ENCODE results near the gene PPP3CA. TPM values are rescaled to one million over a fixed set of nuclear protein-coding genes. Genes with fewer than 3 reads are reported as not detected.

PPP3CA gene
- total RNA-seq, 1 experiment from 2014 or later, result 129 TPM

DNA sequence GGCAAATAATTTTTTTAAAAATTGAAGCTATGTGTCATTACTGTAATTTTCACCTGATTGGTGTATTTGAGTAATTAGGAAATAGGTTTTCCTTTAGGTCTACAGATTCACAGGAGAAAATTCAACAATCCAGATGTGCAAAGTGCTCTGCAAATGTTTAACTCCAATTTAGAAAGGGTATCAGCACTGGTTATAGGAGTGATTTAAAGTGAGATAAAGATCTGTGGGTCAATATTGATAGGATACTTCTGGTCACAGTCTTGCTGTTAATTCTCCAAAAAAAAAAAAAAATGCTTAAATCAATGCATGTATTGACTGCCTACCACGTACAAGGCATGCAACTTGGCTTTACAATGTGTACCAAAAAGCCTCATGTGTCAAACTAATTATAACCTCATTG lies 271.3 kb downstream of the PPP3CA start:
- H3K4me1 ChIP-seq (ENCODE audit: insufficient read depth, low read length, poor library complexity, severe bottlenecking), result no peaks in the 10 kb centered on the region
- ChIA-PET CTCF (no interaction called here), POLR2A (ENCODE audit: low non-redundant PET) (no interaction called here)
- no peak overlapping the region for H3K27ac ChIP-seq (ENCODE audit: low read depth, low read length, poor library complexity, severe bottlenecking)
- no TSS peak for BruUV-seq (replicated peaks)
- H3K4me3 ChIP-seq (ENCODE audit: low read depth, low read length, poor library complexity, severe bottlenecking), result no peak overlapping the region
- TF ChIP-seq, protein P1, sequence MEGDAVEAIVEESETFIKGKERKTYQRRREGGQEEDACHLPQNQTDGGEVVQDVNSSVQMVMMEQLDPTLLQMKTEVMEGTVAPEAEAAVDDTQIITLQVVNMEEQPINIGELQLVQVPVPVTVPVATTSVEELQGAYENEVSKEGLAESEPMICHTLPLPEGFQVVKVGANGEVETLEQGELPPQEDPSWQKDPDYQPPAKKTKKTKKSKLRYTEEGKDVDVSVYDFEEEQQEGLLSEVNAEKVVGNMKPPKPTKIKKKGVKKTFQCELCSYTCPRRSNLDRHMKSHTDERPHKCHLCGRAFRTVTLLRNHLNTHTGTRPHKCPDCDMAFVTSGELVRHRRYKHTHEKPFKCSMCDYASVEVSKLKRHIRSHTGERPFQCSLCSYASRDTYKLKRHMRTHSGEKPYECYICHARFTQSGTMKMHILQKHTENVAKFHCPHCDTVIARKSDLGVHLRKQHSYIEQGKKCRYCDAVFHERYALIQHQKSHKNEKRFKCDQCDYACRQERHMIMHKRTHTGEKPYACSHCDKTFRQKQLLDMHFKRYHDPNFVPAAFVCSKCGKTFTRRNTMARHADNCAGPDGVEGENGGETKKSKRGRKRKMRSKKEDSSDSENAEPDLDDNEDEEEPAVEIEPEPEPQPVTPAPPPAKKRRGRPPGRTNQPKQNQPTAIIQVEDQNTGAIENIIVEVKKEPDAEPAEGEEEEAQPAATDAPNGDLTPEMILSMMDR (conservative IDR thresholded peaks at IDR 0.05; ENCODE audit: low read depth, low read length), result no peak
- no peak for TF ChIP-seq EZH2 (IDR thresholded peaks at IDR 0.05; ENCODE audit: borderline replicate concordance, low read depth, low read length, poor library complexity, severe bottlenecking)
- H3K27me3 ChIP-seq (replicated peaks; ENCODE audit: insufficient read depth, low read depth, low read length, poor library complexity), result no peaks in the 10 kb centered on the region
- intact Hi-C loops (cut with micrococcal nuclease; ENCODE audit: unreplicated experiment), result no loop called here
- H3K36me3 ChIP-seq (ENCODE audit: insufficient read depth, low read length, poor library complexity, severe bottlenecking), result no peaks in the 10 kb centered on the region
- DNase-seq (ENCODE audit: low spot score), result no peak
- no peaks in the 10 kb centered on the region for H3K9me3 ChIP-seq (ENCODE audit: low read depth, low read length, poor library complexity, severe bottlenecking)

DNA sequence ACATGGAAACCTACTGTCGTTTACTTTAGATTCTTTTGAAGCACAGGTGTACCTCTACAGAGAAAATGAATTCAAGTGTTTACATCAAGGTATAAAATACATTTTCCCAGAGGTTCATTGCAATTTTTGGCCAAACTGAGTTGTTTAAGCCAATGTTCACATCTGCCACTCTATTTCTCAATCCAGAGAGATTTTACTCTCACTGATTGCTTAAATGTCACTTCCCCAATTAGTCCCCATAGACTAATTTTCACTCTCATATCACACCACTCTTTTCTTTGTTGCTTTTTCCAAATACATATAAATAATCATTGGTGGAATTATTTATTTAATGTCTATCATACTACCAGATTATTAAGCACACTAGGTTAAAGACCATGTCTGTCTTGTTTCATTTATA lies 271.8 kb downstream of the PPP3CA start:
- Histone ChIP-seq H3K27me3 (replicated peaks; ENCODE audit: insufficient read depth, low read depth, low read length, poor library complexity) (no peaks in the 10 kb centered on the region), H3K4me1 (ENCODE audit: insufficient read depth, low read length, poor library complexity, severe bottlenecking) (no peaks in the 10 kb centered on the region), H3K36me3 (ENCODE audit: insufficient read depth, low read length, poor library complexity, severe bottlenecking) (no peaks in the 10 kb centered on the region), H3K4me3 (ENCODE audit: low read depth, low read length, poor library complexity, severe bottlenecking) (no peak overlapping the region), H3K9me3 (ENCODE audit: low read depth, low read length, poor library complexity, severe bottlenecking) (no peaks in the 10 kb centered on the region), H3K27ac (ENCODE audit: low read depth, low read length, poor library complexity, severe bottlenecking) (no peak overlapping the region)
- no peak for DNase-seq (ENCODE audit: low spot score)
- TF ChIP-seq, protein P1 (conservative IDR thresholded peaks at IDR 0.05; ENCODE audit: low read depth, low read length), result no peak
- no peak for TF ChIP-seq EZH2 (IDR thresholded peaks at IDR 0.05; ENCODE audit: borderline replicate concordance, low read depth, low read length, poor library complexity, severe bottlenecking)
- no TSS peak for BruUV-seq (replicated peaks)
- intact Hi-C loops (cut with micrococcal nuclease; ENCODE audit: unreplicated experiment), result no loop called here
- CTCF ChIA-PET, result no interaction called here
- POLR2A ChIA-PET (ENCODE audit: low non-redundant PET), result no interaction called here

DNA sequence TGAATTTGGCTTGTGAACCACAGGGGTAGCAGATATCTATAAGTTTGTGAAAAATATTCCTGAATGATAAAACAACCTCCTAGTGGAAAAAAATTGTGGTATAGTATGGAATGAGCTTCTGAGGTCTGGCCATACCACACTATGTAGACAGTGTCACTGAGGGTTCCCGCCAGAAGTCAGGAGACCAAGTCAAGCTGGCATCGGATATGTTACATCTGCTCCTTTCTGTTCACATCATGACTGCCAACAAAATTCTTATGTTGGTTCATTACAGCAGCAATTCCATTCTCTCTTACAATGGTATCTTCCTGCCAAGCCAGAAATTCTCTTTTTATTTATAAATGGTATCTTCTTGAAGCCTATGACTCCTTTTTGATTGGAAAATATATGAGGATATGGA lies 273.0 kb downstream of the PPP3CA start:
- no peaks in the 10 kb centered on the region for H3K27me3 ChIP-seq (replicated peaks; ENCODE audit: insufficient read depth, low read depth, low read length, poor library complexity)
- H3K9me3 ChIP-seq (ENCODE audit: low read depth, low read length, poor library complexity, severe bottlenecking), result no peaks in the 10 kb centered on the region
- POLR2A ChIA-PET (ENCODE audit: low non-redundant PET), result no interaction called here
- H3K4me3 ChIP-seq (ENCODE audit: low read depth, low read length, poor library complexity, severe bottlenecking), result no peak overlapping the region
- intact Hi-C loops (cut with micrococcal nuclease; ENCODE audit: unreplicated experiment), result no loop called here
- no peaks in the 10 kb centered on the region for H3K36me3 ChIP-seq (ENCODE audit: insufficient read depth, low read length, poor library complexity, severe bottlenecking)
- no peaks in the 10 kb centered on the region for H3K4me1 ChIP-seq (ENCODE audit: insufficient read depth, low read length, poor library complexity, severe bottlenecking)
- H3K27ac ChIP-seq (ENCODE audit: low read depth, low read length, poor library complexity, severe bottlenecking), result no peak overlapping the region
- BruUV-seq (replicated peaks), result no TSS peak
- TF ChIP-seq, protein P1 (conservative IDR thresholded peaks at IDR 0.05; ENCODE audit: low read depth, low read length), result no peak
- TF ChIP-seq EZH2 (IDR thresholded peaks at IDR 0.05; ENCODE audit: borderline replicate concordance, low read depth, low read length, poor library complexity, severe bottlenecking), result no peak
- DNase-seq (ENCODE audit: low spot score), result no peak
- CTCF ChIA-PET, result interaction anchor here (0.7 kb wide), 1 partner anchor 68 kb away, joined by 3 read pairs; no protein-coding TSS in a partner anchor

Data from A673 (cell line).